ENCODE results near the gene RFX7.
"Not testable (repeated sequence)": the region's sequence is repeated elsewhere in the genome, so short reads cannot be mapped to it uniquely, and the experiment has no call there.

Gene RFX7

GRCh38 chr15:56205061-56205876 lies 38.4 kb downstream of the RFX7 start:
- DNase-seq (ENCODE audit: low read depth): no peak

- not testable (repeated sequence) for DNase-seq (ENCODE audit: low read depth)
Measured at GRCh38 chr15:56203312-56203922, 40.3 kb downstream of the RFX7 start.

- no peak for DNase-seq (ENCODE audit: low read depth)
Measured at GRCh38 chr15:56202701-56203100, 41.0 kb downstream of the RFX7 start.

- no peak for DNase-seq (ENCODE audit: low read depth)
Measured at GRCh38 chr15:56199038-56199437, 44.6 kb downstream of the RFX7 start.

- DNase-seq (ENCODE audit: low read depth): no peak
Measured at GRCh38 chr15:56194035-56194434, 49.6 kb downstream of the RFX7 start.

GRCh38 chr15:56192659-56193442 lies 50.8 kb downstream of the RFX7 start:
- no peak for DNase-seq (ENCODE audit: low read depth)

- DNase-seq (ENCODE audit: low read depth): no peak
Measured at GRCh38 chr15:56187665-56188064, 56.0 kb downstream of the RFX7 start.

- no peak for DNase-seq (ENCODE audit: low read depth)
Measured at GRCh38 chr15:56185980-56186379, 57.7 kb downstream of the RFX7 start.

- DNase-seq (ENCODE audit: low read depth): no peak
Measured at GRCh38 chr15:56184516-56184915, 59.2 kb downstream of the RFX7 start.

GRCh38 chr15:56180851-56181250 lies 62.8 kb downstream of the RFX7 start:
- DNase-seq (ENCODE audit: low read depth): no peak

- no peak for DNase-seq (ENCODE audit: low read depth)
Measured at GRCh38 chr15:56176996-56177395, 66.7 kb downstream of the RFX7 start.

- no peak for DNase-seq (ENCODE audit: low read depth)
Measured at GRCh38 chr15:56175788-56176187, 67.9 kb downstream of the RFX7 start.

- DNase-seq (ENCODE audit: low read depth): no peak
Measured at GRCh38 chr15:56174649-56175048, 69.0 kb downstream of the RFX7 start.

- DNase-seq (ENCODE audit: low read depth): no peak
Measured at GRCh38 chr15:56168394-56168793, 75.3 kb downstream of the RFX7 start.

- DNase-seq (ENCODE audit: low read depth): no peak
Measured at GRCh38 chr15:56165234-56165633, 78.4 kb downstream of the RFX7 start.

- no peak for DNase-seq (ENCODE audit: low read depth)
Measured at GRCh38 chr15:56160966-56161365, 82.7 kb downstream of the RFX7 start.

- DNase-seq (ENCODE audit: low read depth): no peak
Measured at GRCh38 chr15:56156877-56157276, 86.8 kb downstream of the RFX7 start.

- not testable (repeated sequence) for DNase-seq (ENCODE audit: low read depth)
Measured at GRCh38 chr15:56155278-56155677, 88.4 kb downstream of the RFX7 start.

- not testable (repeated sequence) for DNase-seq (ENCODE audit: low read depth)
Measured at GRCh38 chr15:56154768-56155167, 88.9 kb downstream of the RFX7 start.

- no peak for DNase-seq (ENCODE audit: low read depth)
Measured at GRCh38 chr15:56150204-56150603, 93.5 kb downstream of the RFX7 start.

- no peak for DNase-seq (ENCODE audit: low read depth)
Measured at GRCh38 chr15:56148064-56148463, 95.6 kb downstream of the RFX7 start.

- no peak for DNase-seq (ENCODE audit: low read depth)
Measured at GRCh38 chr15:56146756-56147155, 96.9 kb downstream of the RFX7 start.

GRCh38 chr15:56128081-56128480 lies 115.6 kb downstream of the RFX7 start:
- no peak for DNase-seq (ENCODE audit: low read depth)

Data from stimulated activated CD4-positive, alpha-beta T cell treated with anti-CD3 and anti-CD28 coated beads, Interleukin-2, amount 100 ng/mL, for 4 hours (primary cell).